ENCODE results near the gene L3MBTL4. TPM values are rescaled to one million over a fixed set of nuclear protein-coding genes. Genes with fewer than 3 reads are reported as not detected.

L3MBTL4 gene
- total and polyA plus RNA-seq, 4 donors, result 2.3 to 15.0 (median 5.0) TPM

DNA sequence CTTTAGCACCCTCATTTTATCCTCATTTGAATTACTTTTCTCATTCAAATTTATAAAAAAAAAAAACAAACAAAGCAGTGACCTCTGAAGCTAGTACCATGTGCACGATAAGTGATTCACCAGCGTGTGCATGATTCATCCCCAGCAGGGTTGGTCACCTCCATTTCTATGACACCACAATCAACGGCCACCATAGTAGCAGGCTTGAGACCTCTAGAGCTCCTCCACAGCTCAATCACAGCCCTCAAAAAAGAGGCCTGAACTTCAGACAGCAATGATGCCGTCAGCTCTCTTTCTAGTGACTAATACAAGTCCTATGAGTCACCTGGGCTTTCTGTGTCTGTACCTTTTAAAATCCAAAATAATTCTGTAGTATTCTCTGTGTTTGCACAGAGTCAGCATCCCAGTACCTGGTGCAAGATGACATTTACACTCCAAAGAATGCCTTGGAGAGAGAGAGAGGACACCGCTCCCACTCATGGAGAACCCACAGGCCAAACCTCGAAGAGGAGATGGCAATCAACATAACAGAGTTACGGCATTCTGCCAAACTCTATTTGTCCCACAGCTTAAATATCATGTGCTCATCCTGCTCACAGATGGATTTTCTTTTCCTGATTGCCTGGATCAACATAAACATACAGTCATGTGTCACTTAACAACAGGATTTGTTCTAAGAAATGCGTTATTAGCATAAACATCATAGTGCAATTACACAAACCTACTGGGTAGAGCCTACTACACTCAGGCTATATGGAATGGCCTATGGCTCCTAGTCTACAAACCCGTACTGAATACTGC is 58.7 kb downstream of the L3MBTL4 start:
- no peak overlapping the region for H3K9ac ChIP-seq (ENCODE audit: low read depth in 1 of 2, low read length in 2 of 2)
- H3K27ac ChIP-seq (ENCODE audit: low read depth in 1 of 2, low read length in 2 of 2), result peak overlapping the region; percentile 1 to 65
- H3K36me3 ChIP-seq (ENCODE audit: control insufficient read depth in 4 of 4, insufficient read depth in 3 of 4, low read depth in 1 of 4, low read length in 3 of 4), result no peaks in the 10 kb centered on the region
- DNase-seq (ENCODE audit: low spot score), result no peak
- H3K9me3 ChIP-seq (ENCODE audit: control insufficient read depth in 4 of 4, low read length in 3 of 4), result no peaks in the 10 kb centered on the region
- TF ChIP-seq RAD21 (IDR thresholded peaks at IDR 0.05), result no peak
- peak; percentile 38 for TF ChIP-seq YY1 (IDR thresholded peaks at IDR 0.05)
- no peak for TF ChIP-seq HNF4G (IDR thresholded peaks at IDR 0.05)
- TF ChIP-seq JUND (IDR thresholded peaks at IDR 0.05), result peak in 1 of 2 donors; percentile 48
- TF ChIP-seq RXRA (IDR thresholded peaks at IDR 0.05), result peak in 1 of 2 donors; percentile 22
- TF ChIP-seq HNF4A (conservative IDR thresholded peaks at IDR 0.05), result peak in 1 of 2 donors; percentile 25
- peaks cover 0 to 11% (median 3%) of the 10 kb centered on the region in 4 donors for H3K4me1 ChIP-seq (ENCODE audit: control insufficient read depth in 4 of 4, insufficient read depth in 4 of 4, low read length in 3 of 4)
- H3K27me3 ChIP-seq (ENCODE audit: control insufficient read depth in 4 of 4, insufficient read depth in 4 of 4, low read length in 3 of 4), result no peaks in the 10 kb centered on the region
- H3K4me3 ChIP-seq (ENCODE audit: low read depth in 1 of 3, low read length in 3 of 3), result no peak overlapping the region
- WGBS, result 76% methylated on average over 9 of the region's 9 CpGs

DNA sequence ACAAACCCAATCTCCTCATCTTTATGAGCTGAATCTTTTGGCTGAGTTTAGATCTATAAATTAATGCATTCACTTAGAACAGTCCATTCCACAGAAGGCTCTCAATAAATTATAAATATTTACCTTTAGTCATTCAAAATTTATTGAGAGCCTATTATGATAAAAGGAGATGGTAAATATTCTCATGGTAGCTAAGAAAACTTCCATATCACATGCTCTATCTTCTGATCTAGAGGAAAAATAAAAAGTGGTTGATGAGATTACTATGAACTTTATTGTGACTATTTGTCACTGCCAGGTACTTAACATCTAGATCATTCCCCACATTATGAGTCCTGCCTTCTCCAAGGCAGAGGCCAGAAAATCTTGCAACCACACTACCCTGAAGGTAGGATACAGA is 62.4 kb downstream of the L3MBTL4 start:
- H3K27me3 ChIP-seq (ENCODE audit: control insufficient read depth in 4 of 4, insufficient read depth in 4 of 4, low read length in 3 of 4), result no peaks in the 10 kb centered on the region
- TF ChIP-seq FOXA1 (IDR thresholded peaks at IDR 0.05), result no peak
- H3K4me3 ChIP-seq (ENCODE audit: low read depth in 1 of 3, low read length in 3 of 3), result no peak overlapping the region
- no peaks in the 10 kb centered on the region for H3K9me3 ChIP-seq (ENCODE audit: control insufficient read depth in 4 of 4, low read length in 3 of 4)
- no peaks in the 10 kb centered on the region for H3K36me3 ChIP-seq (ENCODE audit: control insufficient read depth in 4 of 4, insufficient read depth in 3 of 4, low read depth in 1 of 4, low read length in 3 of 4)
- H3K27ac ChIP-seq (ENCODE audit: low read depth in 1 of 2, low read length in 2 of 2), result no peak overlapping the region
- DNase-seq (ENCODE audit: low spot score), result no peak
- H3K4me1 ChIP-seq (ENCODE audit: control insufficient read depth in 4 of 4, insufficient read depth in 4 of 4, low read length in 3 of 4), result no peaks in the 10 kb centered on the region
- H3K9ac ChIP-seq (ENCODE audit: low read depth in 1 of 2, low read length in 2 of 2), result no peak overlapping the region

DNA sequence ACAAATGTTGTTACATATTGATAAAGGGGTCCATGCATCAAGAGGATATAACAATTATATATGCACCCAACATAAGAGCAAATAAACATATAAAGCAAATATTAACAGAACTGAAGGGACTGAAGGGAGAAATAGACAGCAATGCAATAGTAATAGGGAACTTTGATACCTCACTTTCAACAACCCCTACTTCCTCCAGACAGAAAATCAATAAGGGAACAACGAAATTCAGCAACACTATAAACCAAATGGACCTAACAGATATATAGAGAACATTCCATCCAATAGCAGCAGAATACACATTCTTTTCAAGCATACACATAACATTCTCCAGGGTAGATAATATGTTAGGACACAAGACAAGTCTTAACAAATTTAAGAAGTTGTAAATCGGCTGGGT is 71.7 kb downstream of the L3MBTL4 start:
- H3K9me3 ChIP-seq (ENCODE audit: control insufficient read depth in 4 of 4, low read length in 3 of 4), result no peaks in the 10 kb centered on the region
- TF ChIP-seq GABPA (IDR thresholded peaks at IDR 0.05 in 1 of 2, conservative IDR thresholded peaks at IDR 0.05 in 1 of 2) (no peak), HNF4G (IDR thresholded peaks at IDR 0.05) (no peak), EGR1 (IDR thresholded peaks at IDR 0.05; ENCODE audit: low read depth in 2 of 2) (no peak), HNF4A (conservative IDR thresholded peaks at IDR 0.05) (peak; percentile 56 to 76), SP1 (IDR thresholded peaks at IDR 0.05) (peak; percentile 19), FOXA1 (IDR thresholded peaks at IDR 0.05) (no peak), TAF1 (conservative IDR thresholded peaks at IDR 0.05) (no peak), JUND (IDR thresholded peaks at IDR 0.05) (no peak), FOXA2 (IDR thresholded peaks at IDR 0.05) (no peak), NR2F2 (IDR thresholded peaks at IDR 0.05) (no peak), RAD21 (IDR thresholded peaks at IDR 0.05) (peak in 1 of 2 donors; percentile 22), RXRA (IDR thresholded peaks at IDR 0.05) (peak in 1 of 2 donors; percentile 32), YY1 (IDR thresholded peaks at IDR 0.05) (no peak)
- TF ChIP-seq, protein P1, sequence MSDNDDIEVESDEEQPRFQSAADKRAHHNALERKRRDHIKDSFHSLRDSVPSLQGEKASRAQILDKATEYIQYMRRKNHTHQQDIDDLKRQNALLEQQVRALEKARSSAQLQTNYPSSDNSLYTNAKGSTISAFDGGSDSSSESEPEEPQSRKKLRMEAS (IDR thresholded peaks at IDR 0.05), result no peak
- TF ChIP-seq, protein P2, sequence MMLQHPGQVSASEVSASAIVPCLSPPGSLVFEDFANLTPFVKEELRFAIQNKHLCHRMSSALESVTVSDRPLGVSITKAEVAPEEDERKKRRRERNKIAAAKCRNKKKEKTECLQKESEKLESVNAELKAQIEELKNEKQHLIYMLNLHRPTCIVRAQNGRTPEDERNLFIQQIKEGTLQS (IDR thresholded peaks at IDR 0.05), result no peak
- TF ChIP-seq, protein P3, sequence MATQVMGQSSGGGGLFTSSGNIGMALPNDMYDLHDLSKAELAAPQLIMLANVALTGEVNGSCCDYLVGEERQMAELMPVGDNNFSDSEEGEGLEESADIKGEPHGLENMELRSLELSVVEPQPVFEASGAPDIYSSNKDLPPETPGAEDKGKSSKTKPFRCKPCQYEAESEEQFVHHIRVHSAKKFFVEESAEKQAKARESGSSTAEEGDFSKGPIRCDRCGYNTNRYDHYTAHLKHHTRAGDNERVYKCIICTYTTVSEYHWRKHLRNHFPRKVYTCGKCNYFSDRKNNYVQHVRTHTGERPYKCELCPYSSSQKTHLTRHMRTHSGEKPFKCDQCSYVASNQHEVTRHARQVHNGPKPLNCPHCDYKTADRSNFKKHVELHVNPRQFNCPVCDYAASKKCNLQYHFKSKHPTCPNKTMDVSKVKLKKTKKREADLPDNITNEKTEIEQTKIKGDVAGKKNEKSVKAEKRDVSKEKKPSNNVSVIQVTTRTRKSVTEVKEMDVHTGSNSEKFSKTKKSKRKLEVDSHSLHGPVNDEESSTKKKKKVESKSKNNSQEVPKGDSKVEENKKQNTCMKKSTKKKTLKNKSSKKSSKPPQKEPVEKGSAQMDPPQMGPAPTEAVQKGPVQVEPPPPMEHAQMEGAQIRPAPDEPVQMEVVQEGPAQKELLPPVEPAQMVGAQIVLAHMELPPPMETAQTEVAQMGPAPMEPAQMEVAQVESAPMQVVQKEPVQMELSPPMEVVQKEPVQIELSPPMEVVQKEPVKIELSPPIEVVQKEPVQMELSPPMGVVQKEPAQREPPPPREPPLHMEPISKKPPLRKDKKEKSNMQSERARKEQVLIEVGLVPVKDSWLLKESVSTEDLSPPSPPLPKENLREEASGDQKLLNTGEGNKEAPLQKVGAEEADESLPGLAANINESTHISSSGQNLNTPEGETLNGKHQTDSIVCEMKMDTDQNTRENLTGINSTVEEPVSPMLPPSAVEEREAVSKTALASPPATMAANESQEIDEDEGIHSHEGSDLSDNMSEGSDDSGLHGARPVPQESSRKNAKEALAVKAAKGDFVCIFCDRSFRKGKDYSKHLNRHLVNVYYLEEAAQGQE (IDR thresholded peaks at IDR 0.05), result no peak
- TF ChIP-seq, protein P4, sequence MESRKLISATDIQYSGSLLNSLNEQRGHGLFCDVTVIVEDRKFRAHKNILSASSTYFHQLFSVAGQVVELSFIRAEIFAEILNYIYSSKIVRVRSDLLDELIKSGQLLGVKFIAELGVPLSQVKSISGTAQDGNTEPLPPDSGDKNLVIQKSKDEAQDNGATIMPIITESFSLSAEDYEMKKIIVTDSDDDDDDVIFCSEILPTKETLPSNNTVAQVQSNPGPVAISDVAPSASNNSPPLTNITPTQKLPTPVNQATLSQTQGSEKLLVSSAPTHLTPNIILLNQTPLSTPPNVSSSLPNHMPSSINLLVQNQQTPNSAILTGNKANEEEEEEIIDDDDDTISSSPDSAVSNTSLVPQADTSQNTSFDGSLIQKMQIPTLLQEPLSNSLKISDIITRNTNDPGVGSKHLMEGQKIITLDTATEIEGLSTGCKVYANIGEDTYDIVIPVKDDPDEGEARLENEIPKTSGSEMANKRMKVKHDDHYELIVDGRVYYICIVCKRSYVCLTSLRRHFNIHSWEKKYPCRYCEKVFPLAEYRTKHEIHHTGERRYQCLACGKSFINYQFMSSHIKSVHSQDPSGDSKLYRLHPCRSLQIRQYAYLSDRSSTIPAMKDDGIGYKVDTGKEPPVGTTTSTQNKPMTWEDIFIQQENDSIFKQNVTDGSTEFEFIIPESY (IDR thresholded peaks at IDR 0.05), result no peak
- TF ChIP-seq, protein P5, sequence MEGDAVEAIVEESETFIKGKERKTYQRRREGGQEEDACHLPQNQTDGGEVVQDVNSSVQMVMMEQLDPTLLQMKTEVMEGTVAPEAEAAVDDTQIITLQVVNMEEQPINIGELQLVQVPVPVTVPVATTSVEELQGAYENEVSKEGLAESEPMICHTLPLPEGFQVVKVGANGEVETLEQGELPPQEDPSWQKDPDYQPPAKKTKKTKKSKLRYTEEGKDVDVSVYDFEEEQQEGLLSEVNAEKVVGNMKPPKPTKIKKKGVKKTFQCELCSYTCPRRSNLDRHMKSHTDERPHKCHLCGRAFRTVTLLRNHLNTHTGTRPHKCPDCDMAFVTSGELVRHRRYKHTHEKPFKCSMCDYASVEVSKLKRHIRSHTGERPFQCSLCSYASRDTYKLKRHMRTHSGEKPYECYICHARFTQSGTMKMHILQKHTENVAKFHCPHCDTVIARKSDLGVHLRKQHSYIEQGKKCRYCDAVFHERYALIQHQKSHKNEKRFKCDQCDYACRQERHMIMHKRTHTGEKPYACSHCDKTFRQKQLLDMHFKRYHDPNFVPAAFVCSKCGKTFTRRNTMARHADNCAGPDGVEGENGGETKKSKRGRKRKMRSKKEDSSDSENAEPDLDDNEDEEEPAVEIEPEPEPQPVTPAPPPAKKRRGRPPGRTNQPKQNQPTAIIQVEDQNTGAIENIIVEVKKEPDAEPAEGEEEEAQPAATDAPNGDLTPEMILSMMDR (IDR thresholded peaks at IDR 0.05; ENCODE audit: low read depth, low read length, missing input control), result no peak
- no peaks in the 10 kb centered on the region for H3K27me3 ChIP-seq (ENCODE audit: control insufficient read depth in 4 of 4, insufficient read depth in 4 of 4, low read length in 3 of 4)
- no peak overlapping the region for H3K27ac ChIP-seq (ENCODE audit: low read depth in 1 of 2, low read length in 2 of 2)
- no peaks in the 10 kb centered on the region for H3K36me3 ChIP-seq (ENCODE audit: control insufficient read depth in 4 of 4, insufficient read depth in 3 of 4, low read depth in 1 of 4, low read length in 3 of 4)
- DNase-seq (ENCODE audit: low spot score), result no peak
- no peak overlapping the region for H3K9ac ChIP-seq (ENCODE audit: low read depth in 1 of 2, low read length in 2 of 2)
- H3K4me1 ChIP-seq (ENCODE audit: control insufficient read depth in 4 of 4, insufficient read depth in 4 of 4, low read length in 3 of 4), result peaks cover 0 to 4% (median 2%) of the 10 kb centered on the region in 4 donors
- no peak overlapping the region for H3K4me3 ChIP-seq (ENCODE audit: low read depth in 1 of 3, low read length in 3 of 3)
- 64% methylated on average over 2 of the region's 2 CpGs for WGBS

All from liver (tissue), 9 donors.